GM23248 (cell line): ENCODE measurements around the gene PGC.

ENCODE experiments used
- EZH2 ChIP-seq: fragments of 200-600 bp; sonication (generic); IDR thresholded peaks from 2 replicates; pipeline ENCODE4 v1.6.1; 2018; ENCODE audit warnings: antibody characterized with exemption, mild to moderate bottlenecking; ENCODE audit not compliant: insufficient read depth, poor library complexity, severe bottlenecking
- EZH2phosphoT487 ChIP-seq: fragments of 200-600 bp; sonication (generic); IDR thresholded peaks from 2 replicates; pipeline ENCODE4 v1.6.1; 2018; ENCODE audit warnings: antibody characterized with exemption, moderate library complexity, mild to moderate bottlenecking, low read depth; ENCODE audit not compliant: insufficient read depth

DNA sequence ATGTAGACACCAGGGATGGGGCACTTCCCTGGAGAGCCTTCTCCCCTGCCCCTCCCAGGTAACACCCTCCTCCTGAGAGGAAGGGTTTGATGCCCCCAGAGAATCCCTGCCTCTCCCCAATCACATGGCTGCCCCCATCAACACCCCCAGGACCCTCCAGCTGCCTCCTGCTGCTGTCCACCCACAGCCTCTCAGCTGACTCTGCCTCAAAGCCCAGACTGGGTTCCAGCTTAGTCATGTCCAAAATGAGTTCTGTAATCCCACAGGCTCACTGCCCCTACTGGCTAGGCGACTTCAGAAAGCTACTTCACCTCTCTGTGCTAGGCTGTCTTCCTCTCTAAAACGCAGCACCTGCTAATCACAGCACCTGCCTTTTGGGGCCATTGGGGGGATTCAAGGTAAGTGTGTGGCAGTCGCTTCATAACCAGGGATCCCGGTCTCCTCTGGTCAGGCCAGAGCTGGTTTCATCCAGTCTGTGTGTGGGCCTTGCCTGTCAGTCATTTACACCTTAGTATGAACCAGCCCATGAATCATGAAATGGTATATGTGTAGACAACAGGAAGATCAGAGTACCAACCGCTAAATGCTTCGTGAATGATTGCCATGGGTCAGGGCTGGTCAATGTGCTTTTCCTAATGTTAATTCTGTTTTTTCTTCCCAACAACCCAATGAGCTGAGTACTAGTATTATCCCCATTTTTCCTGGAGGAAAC lies 52.2 kb downstream of the PGC start:
- TF ChIP-seq EZH2phosphoT487 (no peak), EZH2 (no peak)
